Loucy (cell line): ENCODE measurements around the gene NUP205.

Experiments
- CTCF ChIP-seq: fragments of 200-600 bp; sonication (generic); conservative IDR thresholded peaks from 2 replicates; pipeline ENCODE4 v1.5.1; 2014; ENCODE audit warnings: mild to moderate bottlenecking, antibody characterized with exemption, low read length
- EZH2phosphoT487 ChIP-seq: fragments of 200-600 bp; IDR thresholded peaks from 2 replicates; pipeline ENCODE4 v1.6.1; 2018; ENCODE audit warnings: antibody characterized with exemption, mild to moderate bottlenecking, moderate library complexity, borderline replicate concordance

GRCh38 chr7:135517060-135517459 lies 40.7 kb upstream of the NUP205 start:
- no peak for TF ChIP-seq CTCF
- TF ChIP-seq EZH2phosphoT487: no peak
